NCI-H1436 (cell line): ENCODE results near the gene LHFPL2.
"Not testable (repeated sequence)": the region's sequence is repeated elsewhere in the genome, so short reads cannot be mapped to it uniquely, and the experiment has no call there.

ENCODE experiments used
- DNase-seq: peaks from one replicate; lab custom pipeline; 2025; lab: John Stamatoyannopoulos, UW

The LHFPL2 gene

GRCh38 chr5:78467752-78468357 is 180.7 kb downstream of the LHFPL2 start:
- peak; percentile 6 for DNase-seq

- no peak for DNase-seq
These were observed 181.4 kb downstream of the LHFPL2 start for GRCh38 chr5:78467140-78467539.

GRCh38 chr5:78458843-78459242 is 189.7 kb downstream of the LHFPL2 start:
- no peak for DNase-seq

GRCh38 chr5:78457507-78457906 is 191.1 kb downstream of the LHFPL2 start:
- not testable (repeated sequence) for DNase-seq

GRCh38 chr5:78449103-78449502 is 199.5 kb downstream of the LHFPL2 start:
- DNase-seq: no peak

- DNase-seq: no peak
These were observed 200.7 kb downstream of the LHFPL2 start for GRCh38 chr5:78447775-78448424.
